ENCODE results near the gene ACOX1.
A peak's percentile ranks its signal among the peaks of the same experiment; 100 is the strongest.

ACOX1 gene

GRCh38 chr17:76023900-76024237, 44.9 kb upstream of the ACOX1 start:
- no peak for DNase-seq
- TF ChIP-seq CTCF (IDR thresholded peaks at IDR 0.05): no peak
- no peak overlapping the region for H3K4me3 Mint-ChIP-seq

GRCh38 chr17:76022973-76023899, 44.3 kb upstream of the ACOX1 start:
- Mint-ChIP-seq H3K9me3 (no peaks in the 10 kb centered on the region), H3K27me3 (ENCODE audit: low read depth, poor library complexity) (peaks cover 15% of the 10 kb centered on the region), H3K4me1 (peaks cover 42% of the 10 kb centered on the region), H3K4me3 (no peak overlapping the region), H3K36me3 (ENCODE audit: low read depth) (no peaks in the 10 kb centered on the region), H3K27ac (peak overlapping the region; percentile 46)
- DNase-seq: no peak
- no peak for TF ChIP-seq CTCF (IDR thresholded peaks at IDR 0.05)

More at GRCh38 chr17:76023900-76024237, 44.9 kb upstream of the ACOX1 start:
- H3K9me3 Mint-ChIP-seq: no peaks in the 10 kb centered on the region
- H3K36me3 Mint-ChIP-seq (ENCODE audit: low read depth): no peaks in the 10 kb centered on the region
- no peak overlapping the region for H3K27ac Mint-ChIP-seq
- H3K27me3 Mint-ChIP-seq (ENCODE audit: low read depth, poor library complexity): peaks cover 15% of the 10 kb centered on the region
- peaks cover 48% of the 10 kb centered on the region for H3K4me1 Mint-ChIP-seq

- no peak for TF ChIP-seq CTCF (IDR thresholded peaks at IDR 0.05)
- Mint-ChIP-seq H3K4me3 (no peak overlapping the region), H3K27me3 (ENCODE audit: low read depth, poor library complexity) (peaks cover 18% of the 10 kb centered on the region), H3K4me1 (peaks cover 35% of the 10 kb centered on the region), H3K27ac (no peak overlapping the region), H3K36me3 (ENCODE audit: low read depth) (no peaks in the 10 kb centered on the region), H3K9me3 (no peaks in the 10 kb centered on the region)
- no peak for DNase-seq
Measured at GRCh38 chr17:76022285-76022684, 43.3 kb upstream of the ACOX1 start.

- H3K4me3 Mint-ChIP-seq: no peak overlapping the region
Measured at GRCh38 chr17:76019833-76020467, 41.0 kb upstream of the ACOX1 start.

GRCh38 chr17:76018801-76019200, 39.8 kb upstream of the ACOX1 start:
- H3K27ac Mint-ChIP-seq: no peak overlapping the region
- no peaks in the 10 kb centered on the region for H3K36me3 Mint-ChIP-seq (ENCODE audit: low read depth)

More at GRCh38 chr17:76019833-76020467, 41.0 kb upstream of the ACOX1 start:
- no peak for TF ChIP-seq CTCF (IDR thresholded peaks at IDR 0.05)
- Mint-ChIP-seq H3K36me3 (ENCODE audit: low read depth) (no peaks in the 10 kb centered on the region), H3K27me3 (ENCODE audit: low read depth, poor library complexity) (peaks cover 25% of the 10 kb centered on the region), H3K4me1 (peaks cover 27% of the 10 kb centered on the region), H3K27ac (no peak overlapping the region), H3K9me3 (no peaks in the 10 kb centered on the region)
- DNase-seq: no peak

More at GRCh38 chr17:76018801-76019200, 39.8 kb upstream of the ACOX1 start:
- H3K9me3 Mint-ChIP-seq: no peaks in the 10 kb centered on the region
- no peak for TF ChIP-seq CTCF (IDR thresholded peaks at IDR 0.05)
- no peak overlapping the region for H3K4me3 Mint-ChIP-seq
- H3K4me1 Mint-ChIP-seq: peaks cover 26% of the 10 kb centered on the region
- H3K27me3 Mint-ChIP-seq (ENCODE audit: low read depth, poor library complexity): peaks cover 25% of the 10 kb centered on the region
- DNase-seq: no peak
